Measurements from ENCODE around the gene RAB11FIP4.

- TF ChIP-seq CTCF (IDR thresholded peaks at IDR 0.05) (no peak), POLR2A (IDR thresholded peaks at IDR 0.05) (no peak)
Measured at GRCh38 chr17:31561469-31562375, 170.2 kb downstream of the RAB11FIP4 start.
